Smooth muscle cell (in vitro differentiated cells): ENCODE measurements around the gene AIF1L. TPM values are rescaled to one million over a fixed set of nuclear protein-coding genes. Genes with fewer than 3 reads are reported as not detected.
"Not testable (repeated sequence)": the region's sequence is repeated elsewhere in the genome, so short reads cannot be mapped to it uniquely, and the experiment has no call there.

Source experiments
- DNase-seq: peaks from one replicate; lab custom pipeline; 2025; ENCODE audit not compliant: unreplicated experiment; lab: John Stamatoyannopoulos, UW
- H2AFZ ChIP-seq: fragments of 200-600 bp; sonication (generic); 2 replicates; pipeline ENCODE4 v1.6.0; 2016; ENCODE audit warnings: antibody characterized with exemption, low read depth, mild to moderate bottlenecking
- H3F3A ChIP-seq: fragments of 200-600 bp; sonication (generic); 2 replicates; pipeline ENCODE4 v1.6.0; 2017; ENCODE audit warnings: antibody characterized with exemption, low read depth
- H3K27ac ChIP-seq: fragments of 200-600 bp; sonication (generic); 2 replicates; pipeline ENCODE4 v1.5.1; 2016; ENCODE audit warnings: low read depth, mild to moderate bottlenecking
- H3K27me3 ChIP-seq: fragments of 200-600 bp; sonication (generic); 2 replicates; pipeline ENCODE4 v1.6.1; 2016; ENCODE audit warnings: low read depth, mild to moderate bottlenecking
- H3K36me3 ChIP-seq: fragments of 200-600 bp; sonication (generic); 2 replicates; pipeline ENCODE4 v1.5.1; 2016; ENCODE audit warnings: low read depth
- H3K4me1 ChIP-seq: fragments of 200-600 bp; sonication (generic); 2 replicates; pipeline ENCODE4 v1.5.1; 2016; ENCODE audit warnings: low read depth
- H3K4me2 ChIP-seq: fragments of 200-600 bp; sonication (generic); 2 replicates; pipeline ENCODE4 v1.6.0; 2016; ENCODE audit warnings: mild to moderate bottlenecking
- H3K4me3 ChIP-seq: fragments of 200-600 bp; sonication (generic); 2 replicates; pipeline ENCODE4 v1.5.1; 2016; ENCODE audit warnings: mild to moderate bottlenecking
- H3K79me2 ChIP-seq: fragments of 200-600 bp; sonication (generic); 2 replicates; pipeline ENCODE4 v1.6.0; 2016; ENCODE audit warnings: low read depth, mild to moderate bottlenecking
- H3K9ac ChIP-seq: fragments of 200-600 bp; sonication (generic); 2 replicates; pipeline ENCODE4 v1.6.0; 2016; ENCODE audit warnings: low read depth
- H3K9me3 ChIP-seq: fragments of 200-600 bp; sonication (generic); replicated peaks from 2 replicates; pipeline ENCODE4 v1.5.1; 2016; ENCODE audit warnings: low read depth
- H4K20me1 ChIP-seq: fragments of 200-600 bp; sonication (generic); 2 replicates; pipeline ENCODE4 v1.6.0; 2016; ENCODE audit warnings: low read depth
- WGBS: methylation state at CpG from one replicate; pipeline ENCODE4 v1.1.7; 2016; ENCODE audit warnings: low lambda C conversion rate; 5-methylcytosine and 5-hydroxymethylcytosine counted together
- polyA plus RNA-seq: library from polyadenylated mRNA; unstranded; fragments of >200 nt; fragmentation: Nextera tagmentation; extraction: Ambion mirVana; gene quantifications from 2 replicates; pipeline ENCODE4 v1.2.1, GENCODE V29; 2016
- total RNA-seq: library from RNA; depleted of rRNA; stranded (reverse); fragments of >200 nt; gene quantifications from 2 replicates; pipeline ENCODE4 v1.2.3, GENCODE V29; 2014
- TF ChIP-seq, protein P1 (sequence below): fragments of 200-600 bp; sonication (generic); IDR thresholded peaks from 2 replicates; pipeline ENCODE4 v1.5.1; 2017; ENCODE audit warnings: borderline replicate concordance, mild to moderate bottlenecking, antibody characterized with exemption; ENCODE audit not compliant: insufficient read depth, poor library complexity, severe bottlenecking

AIF1L gene
- total and polyA plus RNA-seq, 2 experiments from 2014 or later: 1.6 to 3.1 TPM

DNA sequence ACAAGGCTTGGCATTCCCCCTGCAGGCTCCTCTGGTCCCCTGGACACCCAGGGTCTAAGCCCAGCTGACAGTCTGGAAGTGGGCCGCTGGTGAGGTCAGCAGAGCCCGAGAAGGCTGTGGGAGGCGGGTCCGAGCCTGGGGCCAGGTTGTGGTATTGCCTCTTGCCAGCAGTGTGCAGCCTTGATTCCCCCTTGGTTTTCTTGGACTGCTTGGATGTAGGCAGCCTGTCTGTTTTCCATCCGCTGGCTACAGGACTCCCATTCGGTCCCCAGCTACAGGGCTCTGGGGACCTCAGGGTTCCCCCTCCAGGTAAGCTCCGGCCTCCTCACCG, 1.6 kb downstream of the AIF1L start:
- H3K9ac ChIP-seq: no peak overlapping the region
- TF ChIP-seq, protein P1, sequence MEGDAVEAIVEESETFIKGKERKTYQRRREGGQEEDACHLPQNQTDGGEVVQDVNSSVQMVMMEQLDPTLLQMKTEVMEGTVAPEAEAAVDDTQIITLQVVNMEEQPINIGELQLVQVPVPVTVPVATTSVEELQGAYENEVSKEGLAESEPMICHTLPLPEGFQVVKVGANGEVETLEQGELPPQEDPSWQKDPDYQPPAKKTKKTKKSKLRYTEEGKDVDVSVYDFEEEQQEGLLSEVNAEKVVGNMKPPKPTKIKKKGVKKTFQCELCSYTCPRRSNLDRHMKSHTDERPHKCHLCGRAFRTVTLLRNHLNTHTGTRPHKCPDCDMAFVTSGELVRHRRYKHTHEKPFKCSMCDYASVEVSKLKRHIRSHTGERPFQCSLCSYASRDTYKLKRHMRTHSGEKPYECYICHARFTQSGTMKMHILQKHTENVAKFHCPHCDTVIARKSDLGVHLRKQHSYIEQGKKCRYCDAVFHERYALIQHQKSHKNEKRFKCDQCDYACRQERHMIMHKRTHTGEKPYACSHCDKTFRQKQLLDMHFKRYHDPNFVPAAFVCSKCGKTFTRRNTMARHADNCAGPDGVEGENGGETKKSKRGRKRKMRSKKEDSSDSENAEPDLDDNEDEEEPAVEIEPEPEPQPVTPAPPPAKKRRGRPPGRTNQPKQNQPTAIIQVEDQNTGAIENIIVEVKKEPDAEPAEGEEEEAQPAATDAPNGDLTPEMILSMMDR: no peak

DNA sequence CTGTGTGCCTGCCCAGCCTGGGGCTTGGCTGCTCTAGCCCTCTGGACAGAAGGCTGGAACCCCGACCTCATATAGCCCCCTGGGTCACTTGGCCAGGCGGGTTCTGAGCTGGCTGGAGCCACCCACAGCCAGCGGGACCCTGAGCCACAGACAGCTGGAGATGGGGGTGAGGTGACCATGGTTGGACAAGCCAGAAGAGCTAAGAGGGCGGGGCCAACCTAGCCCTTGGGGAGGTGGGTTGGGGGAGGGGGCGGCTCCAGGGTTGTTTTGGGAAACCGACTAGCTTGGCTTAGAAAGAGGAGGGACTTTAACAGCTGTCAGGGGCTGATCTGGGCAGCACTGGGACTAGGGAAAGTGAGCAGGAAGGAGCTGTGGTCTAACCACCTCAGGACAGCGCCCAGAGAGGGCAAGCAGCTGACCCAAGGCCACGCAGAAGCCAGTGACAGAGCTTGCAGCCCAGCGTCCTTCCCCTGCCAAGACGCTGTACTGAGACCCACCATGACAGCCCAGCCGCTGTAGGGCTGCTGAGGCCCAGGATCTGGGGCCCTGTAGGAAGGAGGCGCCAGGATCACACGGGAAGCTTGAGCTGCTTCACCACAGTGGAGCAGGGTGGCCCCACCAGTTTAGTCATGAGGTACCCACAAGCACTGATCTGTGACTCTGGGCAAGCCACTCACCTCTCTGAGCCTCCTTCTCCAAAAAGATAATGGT, 2.2 kb downstream of the AIF1L start:
- H4K20me1 ChIP-seq: no peaks in the 10 kb centered on the region

More for the DNA sequence above, 1.6 kb downstream of the AIF1L start:
- Histone ChIP-seq H3K4me3 (no peak overlapping the region), H3K27ac (no peak overlapping the region), H3K79me2 (no peaks in the 10 kb centered on the region), H3F3A (peaks cover 9% of the 10 kb centered on the region), H3K9me3 (no peaks in the 10 kb centered on the region), H3K27me3 (peaks cover 15% of the 10 kb centered on the region), H3K4me2 (no peak overlapping the region), H3K36me3 (no peaks in the 10 kb centered on the region), H3K4me1 (peaks cover 27% of the 10 kb centered on the region), H4K20me1 (no peaks in the 10 kb centered on the region), H2AFZ (no peak overlapping the region)
- no peak for DNase-seq
- 81% methylated on average over 8 of the region's 8 CpGs for WGBS

DNA sequence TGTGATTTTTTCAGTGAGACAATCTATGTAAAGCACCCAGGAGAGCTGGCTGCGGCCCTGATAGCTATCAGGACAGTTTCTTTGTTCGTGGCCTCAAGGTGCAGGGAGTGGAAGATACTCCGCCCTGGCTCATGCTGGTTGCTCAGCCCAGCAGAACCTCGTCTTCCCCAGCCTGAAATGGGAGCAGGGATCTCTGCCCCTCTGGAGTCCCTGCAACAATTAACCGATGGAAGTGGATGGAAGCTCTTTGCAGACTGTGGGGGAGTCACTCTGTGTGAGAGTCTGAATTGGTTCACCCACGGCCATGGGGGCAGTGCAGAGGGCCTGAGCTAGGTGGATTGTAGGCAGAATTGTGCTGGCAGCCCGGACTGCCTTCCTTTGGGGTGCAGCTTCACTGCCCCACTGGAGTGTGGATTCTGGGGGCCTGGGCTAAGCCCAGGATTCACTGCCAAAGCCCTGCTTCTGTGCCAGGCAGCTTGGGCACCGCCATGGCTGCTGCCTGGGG, 2.8 kb downstream of the AIF1L start:
- Histone ChIP-seq H3K4me2 (no peak overlapping the region), H3K9ac (no peak overlapping the region), H3K27me3 (peaks cover 15% of the 10 kb centered on the region), H3F3A (peaks cover 9% of the 10 kb centered on the region), H3K4me3 (no peak overlapping the region), H3K27ac (no peak overlapping the region), H3K36me3 (no peaks in the 10 kb centered on the region), H3K79me2 (no peaks in the 10 kb centered on the region), H4K20me1 (no peaks in the 10 kb centered on the region), H2AFZ (no peak overlapping the region), H3K9me3 (no peaks in the 10 kb centered on the region), H3K4me1 (peaks cover 27% of the 10 kb centered on the region)
- TF ChIP-seq, protein P1: no peak
- 87% methylated on average over 8 of the region's 8 CpGs for WGBS
- DNase-seq: no peak

More for the DNA sequence above, 2.2 kb downstream of the AIF1L start:
- 74% methylated on average over 13 of the region's 13 CpGs for WGBS
- TF ChIP-seq, protein P1: no peak
- H3F3A ChIP-seq: peaks cover 9% of the 10 kb centered on the region
- no peak overlapping the region for H3K9ac ChIP-seq
- H2AFZ ChIP-seq: no peak overlapping the region
- no peak for DNase-seq
- H3K4me2 ChIP-seq: no peak overlapping the region
- H3K79me2 ChIP-seq: no peaks in the 10 kb centered on the region
- H3K4me1 ChIP-seq: peaks cover 27% of the 10 kb centered on the region
- no peak overlapping the region for H3K4me3 ChIP-seq
- no peaks in the 10 kb centered on the region for H3K36me3 ChIP-seq
- H3K27me3 ChIP-seq: peaks cover 15% of the 10 kb centered on the region
- no peaks in the 10 kb centered on the region for H3K9me3 ChIP-seq
- H3K27ac ChIP-seq: no peak overlapping the region

DNA sequence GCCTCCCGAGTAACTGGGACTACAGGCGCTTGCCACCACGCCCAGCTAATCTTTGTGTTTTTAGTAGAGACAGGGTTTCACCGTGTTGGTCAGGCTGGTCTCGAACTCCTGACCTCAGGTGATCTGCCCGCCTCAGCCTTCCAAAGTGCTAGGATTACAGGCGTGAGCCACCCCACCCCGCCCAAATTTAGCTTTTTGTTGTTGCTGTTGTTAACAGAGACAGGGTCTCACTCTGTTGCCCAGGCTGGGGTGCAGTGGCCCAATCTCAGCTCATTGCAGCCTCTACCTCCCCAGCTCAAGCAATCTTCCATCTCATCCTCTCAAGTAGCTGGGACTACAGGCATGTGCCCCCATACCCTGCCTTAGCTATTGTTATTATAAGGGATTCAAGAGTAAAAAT, 3.5 kb downstream of the AIF1L start:
- DNase-seq, H3K9ac ChIP-seq, H3F3A ChIP-seq, H3K27ac ChIP-seq, H4K20me1 ChIP-seq, H3K36me3 ChIP-seq, H3K79me2 ChIP-seq, H3K4me3 ChIP-seq, H2AFZ ChIP-seq, H3K9me3 ChIP-seq: not testable (repeated sequence)
- H3K27me3 ChIP-seq: peaks cover 15% of the 10 kb centered on the region
- peaks cover 27% of the 10 kb centered on the region for H3K4me1 ChIP-seq
- H3K4me2 ChIP-seq: peak overlapping the region; percentile 42
- over 99% methylated on average over 8 of the region's 8 CpGs for WGBS
